ENCODE data around the gene SETBP1.

DNA sequence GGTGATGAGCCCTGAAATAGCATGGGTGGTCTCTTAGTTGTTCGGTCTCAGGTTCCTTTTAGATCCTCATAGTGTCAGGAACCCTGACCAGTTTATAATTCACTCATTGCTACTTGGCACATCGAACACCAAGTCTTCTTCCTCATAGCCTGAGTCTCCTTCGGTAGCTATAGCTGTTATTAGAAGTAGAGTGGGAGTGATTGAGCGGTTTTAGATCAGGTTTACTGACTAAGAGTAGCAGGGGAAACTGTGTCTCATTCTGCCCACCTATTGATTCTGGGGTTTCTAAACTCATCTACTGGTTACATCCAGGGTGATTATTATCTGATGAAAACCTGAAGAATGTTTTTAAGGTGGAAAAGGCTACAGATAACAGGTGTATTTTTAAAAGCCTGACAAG lies 114.6 kb downstream of the SETBP1 start:
- no peak for TF ChIP-seq POLR2A (IDR thresholded peaks at IDR 0.05; ENCODE audit: low read depth, low read length)
- TF ChIP-seq, protein P1, sequence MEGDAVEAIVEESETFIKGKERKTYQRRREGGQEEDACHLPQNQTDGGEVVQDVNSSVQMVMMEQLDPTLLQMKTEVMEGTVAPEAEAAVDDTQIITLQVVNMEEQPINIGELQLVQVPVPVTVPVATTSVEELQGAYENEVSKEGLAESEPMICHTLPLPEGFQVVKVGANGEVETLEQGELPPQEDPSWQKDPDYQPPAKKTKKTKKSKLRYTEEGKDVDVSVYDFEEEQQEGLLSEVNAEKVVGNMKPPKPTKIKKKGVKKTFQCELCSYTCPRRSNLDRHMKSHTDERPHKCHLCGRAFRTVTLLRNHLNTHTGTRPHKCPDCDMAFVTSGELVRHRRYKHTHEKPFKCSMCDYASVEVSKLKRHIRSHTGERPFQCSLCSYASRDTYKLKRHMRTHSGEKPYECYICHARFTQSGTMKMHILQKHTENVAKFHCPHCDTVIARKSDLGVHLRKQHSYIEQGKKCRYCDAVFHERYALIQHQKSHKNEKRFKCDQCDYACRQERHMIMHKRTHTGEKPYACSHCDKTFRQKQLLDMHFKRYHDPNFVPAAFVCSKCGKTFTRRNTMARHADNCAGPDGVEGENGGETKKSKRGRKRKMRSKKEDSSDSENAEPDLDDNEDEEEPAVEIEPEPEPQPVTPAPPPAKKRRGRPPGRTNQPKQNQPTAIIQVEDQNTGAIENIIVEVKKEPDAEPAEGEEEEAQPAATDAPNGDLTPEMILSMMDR (conservative IDR thresholded peaks at IDR 0.05; ENCODE audit: low read depth, low read length) = no peak
- no peak for TF ChIP-seq RCOR1 (IDR thresholded peaks at IDR 0.05; ENCODE audit: insufficient replicate concordance, low read length)
- TF ChIP-seq MXI1 (IDR thresholded peaks at IDR 0.05; ENCODE audit: borderline replicate concordance, low read depth, low read length) = no peak

Measured in IMR-90 (cell line).